HFFc6 (cell line): ENCODE data around the gene TSPAN15. TPM values are rescaled to one million over a fixed set of nuclear protein-coding genes. Genes with fewer than 3 reads are reported as not detected.
A peak's percentile ranks its signal among the peaks of the same experiment; 100 is the strongest.
"Not testable (repeated sequence)": the region's sequence is repeated elsewhere in the genome, so short reads cannot be mapped to it uniquely, and the experiment has no call there.

ENCODE experiments used
- DNase-seq: peaks from one replicate; pipeline ENCODE4 v3.0.0-alpha.2; 2018
- H3K27ac Mint-ChIP-seq: 2 replicates; pipeline ENCODE4 v1.8.0; 2020; ENCODE audit warnings: mild to moderate bottlenecking, mixed read lengths
- H3K27me3 Mint-ChIP-seq: 2 replicates; pipeline ENCODE4 v1.8.0; 2021; ENCODE audit warnings: mild to moderate bottlenecking, moderate library complexity, mixed read lengths; ENCODE audit not compliant: insufficient read depth
- H3K36me3 Mint-ChIP-seq: 2 replicates; pipeline ENCODE4 v1.8.0; 2021; ENCODE audit warnings: low read depth, mixed read lengths
- H3K4me1 Mint-ChIP-seq: 2 replicates; pipeline ENCODE4 v1.8.0; 2020; ENCODE audit warnings: low read depth, mixed read lengths
- H3K4me3 Mint-ChIP-seq: 2 replicates; pipeline ENCODE4 v1.8.0; 2020; ENCODE audit warnings: mild to moderate bottlenecking, moderate library complexity, mixed read lengths
- H3K9me3 Mint-ChIP-seq: 2 replicates; pipeline ENCODE4 v1.8.0; 2020; ENCODE audit warnings: mild to moderate bottlenecking, mixed read lengths
- total RNA-seq, 6 experiments: library from RNA; stranded (reverse); fragmentation: NEBNext Ultra II Directional; extraction: Animal tissue kit (Norgen Biotek cat#: 25700); gene quantifications; 2 replicates in 1 of 6; 3 replicates in 5 of 6; pipeline ENCODE4 v1.2.3, GENCODE V29; 2021
- TF ChIP-seq, protein P1 (sequence below): fragments of 200-600 bp; sonication (generic); IDR thresholded peaks from 2 replicates; pipeline ENCODE4 v1.5.0; 2021; ENCODE audit warnings: antibody characterized with exemption, mild to moderate bottlenecking

The TSPAN15 gene
- total RNA-seq, 6 experiments from 2014 or later: 1.8 to 4.0 (median 2.1) TPM

DNA sequence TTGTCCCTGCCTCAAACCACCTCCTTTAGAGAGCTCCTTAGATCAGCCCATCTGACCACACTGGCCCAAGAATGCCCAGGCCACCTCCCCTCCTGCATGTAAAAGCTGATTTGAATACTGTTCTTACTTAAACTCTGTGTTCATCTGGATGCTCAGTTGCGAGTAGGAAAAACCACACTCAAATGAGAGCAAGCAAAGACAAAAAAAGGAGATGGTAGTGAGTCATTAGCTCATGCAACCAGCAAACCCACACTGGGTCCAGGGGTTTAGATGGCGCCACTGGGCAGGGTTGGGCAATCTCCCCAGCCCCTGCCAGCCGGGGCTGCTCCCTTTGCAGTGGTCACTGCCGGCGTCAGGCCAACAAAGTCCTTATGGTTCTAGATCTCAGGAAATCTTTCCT lies 32.7 kb downstream of the TSPAN15 start:
- H3K9me3 Mint-ChIP-seq: peaks cover 14% of the 10 kb centered on the region
- peaks cover 42% of the 10 kb centered on the region for H3K4me1 Mint-ChIP-seq
- DNase-seq: no peak
- no peak overlapping the region; the same call in 1 of the 2 replicates for H3K27ac Mint-ChIP-seq
- no peak overlapping the region for H3K4me3 Mint-ChIP-seq
- H3K36me3 Mint-ChIP-seq: peaks cover 13% of the 10 kb centered on the region
- H3K27me3 Mint-ChIP-seq: peaks cover 4% of the 10 kb centered on the region; the same call in 1 of the 2 replicates
- TF ChIP-seq, protein P1, sequence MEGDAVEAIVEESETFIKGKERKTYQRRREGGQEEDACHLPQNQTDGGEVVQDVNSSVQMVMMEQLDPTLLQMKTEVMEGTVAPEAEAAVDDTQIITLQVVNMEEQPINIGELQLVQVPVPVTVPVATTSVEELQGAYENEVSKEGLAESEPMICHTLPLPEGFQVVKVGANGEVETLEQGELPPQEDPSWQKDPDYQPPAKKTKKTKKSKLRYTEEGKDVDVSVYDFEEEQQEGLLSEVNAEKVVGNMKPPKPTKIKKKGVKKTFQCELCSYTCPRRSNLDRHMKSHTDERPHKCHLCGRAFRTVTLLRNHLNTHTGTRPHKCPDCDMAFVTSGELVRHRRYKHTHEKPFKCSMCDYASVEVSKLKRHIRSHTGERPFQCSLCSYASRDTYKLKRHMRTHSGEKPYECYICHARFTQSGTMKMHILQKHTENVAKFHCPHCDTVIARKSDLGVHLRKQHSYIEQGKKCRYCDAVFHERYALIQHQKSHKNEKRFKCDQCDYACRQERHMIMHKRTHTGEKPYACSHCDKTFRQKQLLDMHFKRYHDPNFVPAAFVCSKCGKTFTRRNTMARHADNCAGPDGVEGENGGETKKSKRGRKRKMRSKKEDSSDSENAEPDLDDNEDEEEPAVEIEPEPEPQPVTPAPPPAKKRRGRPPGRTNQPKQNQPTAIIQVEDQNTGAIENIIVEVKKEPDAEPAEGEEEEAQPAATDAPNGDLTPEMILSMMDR: no peak

DNA sequence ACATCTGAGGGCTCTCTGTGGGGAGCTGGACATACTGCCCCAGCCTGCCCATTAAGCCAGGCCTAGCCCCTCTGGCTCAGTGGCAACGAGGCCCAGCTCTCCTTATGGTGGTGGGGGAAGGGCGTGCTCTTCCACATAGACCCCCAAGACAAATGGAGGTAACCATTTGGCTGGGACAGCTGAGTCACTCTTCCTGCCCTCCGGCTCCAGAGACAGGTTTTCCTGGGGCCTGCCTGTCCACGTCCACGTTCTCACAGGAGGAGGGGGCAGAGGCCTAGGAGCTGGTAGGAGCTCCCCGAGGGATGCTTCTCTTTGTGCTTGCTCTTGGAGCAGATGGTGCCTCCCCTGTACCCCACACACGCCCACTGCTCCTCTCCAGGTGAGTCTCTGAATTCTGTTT lies 33.5 kb downstream of the TSPAN15 start:
- peaks cover 13% of the 10 kb centered on the region for H3K36me3 Mint-ChIP-seq

DNA sequence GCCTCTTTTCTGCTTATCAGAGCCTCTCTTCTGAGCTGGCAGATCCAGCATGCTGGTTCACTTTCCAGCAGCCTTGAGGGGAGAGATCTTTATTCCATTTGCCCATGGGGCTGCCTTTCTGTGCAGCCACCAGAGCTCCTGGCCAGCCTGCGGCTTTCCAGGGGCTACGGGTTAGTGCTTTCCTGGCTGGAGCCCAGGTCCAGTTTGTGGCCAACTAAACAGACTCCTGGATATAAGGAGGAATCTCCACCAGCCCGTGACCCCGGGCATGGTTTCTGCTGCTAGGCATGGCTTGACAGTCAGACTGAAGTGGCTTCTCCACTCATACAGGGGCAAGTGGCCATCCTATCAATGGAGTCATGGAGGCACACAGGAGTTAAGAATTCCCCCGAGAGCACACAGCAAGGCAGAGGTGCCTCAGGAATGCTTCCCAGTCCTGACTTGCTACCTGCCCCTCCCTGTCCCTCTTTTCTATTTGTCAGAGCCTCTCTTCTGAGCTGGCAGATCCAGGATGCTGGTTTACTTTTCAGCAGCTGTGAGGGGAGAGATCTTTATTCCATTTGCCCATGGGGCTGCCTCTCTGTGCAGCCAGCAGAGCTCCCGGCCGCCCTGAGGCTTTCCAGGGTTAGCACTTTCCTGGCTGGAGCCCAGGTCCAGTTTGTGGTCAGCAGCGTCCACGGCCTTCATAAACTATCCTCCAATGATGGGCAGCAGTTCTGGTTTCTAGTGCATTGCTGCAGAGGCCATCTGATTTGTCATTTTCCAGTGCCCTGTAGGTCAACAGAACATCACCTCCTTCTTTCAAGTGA lies 35.9 kb downstream of the TSPAN15 start:
- no peak overlapping the region for H3K27ac Mint-ChIP-seq
- TF ChIP-seq, protein P1: no peak
- peaks cover 4% of the 10 kb centered on the region for H3K27me3 Mint-ChIP-seq
- H3K4me3 Mint-ChIP-seq: no peak overlapping the region
- H3K9me3 Mint-ChIP-seq: peaks cover 14% of the 10 kb centered on the region
- H3K4me1 Mint-ChIP-seq: peaks cover 28% of the 10 kb centered on the region
- H3K36me3 Mint-ChIP-seq: peaks cover 13% of the 10 kb centered on the region
- peak; percentile 52 for DNase-seq

More for the DNA sequence above, 33.5 kb downstream of the TSPAN15 start:
- no peak overlapping the region for H3K4me3 Mint-ChIP-seq
- TF ChIP-seq, protein P1: no peak
- peaks cover 14% of the 10 kb centered on the region for H3K9me3 Mint-ChIP-seq
- peaks cover 34% of the 10 kb centered on the region for H3K4me1 Mint-ChIP-seq
- no peak overlapping the region for H3K27ac Mint-ChIP-seq
- no peak for DNase-seq
- H3K27me3 Mint-ChIP-seq: peaks cover 4% of the 10 kb centered on the region; the same call in 1 of the 2 replicates

DNA sequence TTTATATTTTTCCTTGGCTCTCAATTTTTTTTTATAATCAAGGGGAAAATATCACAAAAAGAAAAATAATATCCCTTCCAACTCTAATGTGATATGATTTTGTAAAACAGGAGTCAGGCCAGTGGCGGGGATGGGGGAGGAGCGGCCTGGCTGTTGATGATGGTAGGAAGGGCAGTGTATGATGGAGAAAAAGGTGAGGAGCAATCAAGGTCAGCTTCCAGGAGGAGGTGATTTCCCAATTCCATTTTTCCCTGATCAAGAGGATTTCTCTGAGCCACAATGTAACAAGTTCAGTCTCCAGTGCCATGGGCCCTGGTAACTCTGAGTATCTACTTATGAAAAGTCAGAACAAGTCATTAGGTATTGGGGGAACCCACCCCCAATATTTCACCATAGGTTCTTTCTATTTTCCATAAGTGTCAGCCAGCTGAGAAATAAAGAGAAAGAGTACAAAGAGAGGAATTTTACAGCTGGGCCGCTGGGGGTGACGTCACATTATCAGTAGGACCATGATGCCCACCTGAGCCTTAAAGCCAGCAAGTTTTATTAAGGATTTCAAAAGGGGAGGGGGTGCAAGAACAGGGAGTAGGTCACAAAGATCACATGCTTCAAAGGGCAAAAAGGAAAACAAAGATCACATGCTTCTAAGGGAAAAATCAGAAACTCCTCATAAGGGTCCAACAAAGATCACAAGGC lies 37.0 kb downstream of the TSPAN15 start:
- Mint-ChIP-seq H3K36me3 (peaks cover 13% of the 10 kb centered on the region), H3K9me3 (peaks cover 14% of the 10 kb centered on the region), H3K4me1 (peaks cover 25% of the 10 kb centered on the region)
- not testable (repeated sequence) for H3K4me3 Mint-ChIP-seq, DNase-seq, H3K27me3 Mint-ChIP-seq, H3K27ac Mint-ChIP-seq

DNA sequence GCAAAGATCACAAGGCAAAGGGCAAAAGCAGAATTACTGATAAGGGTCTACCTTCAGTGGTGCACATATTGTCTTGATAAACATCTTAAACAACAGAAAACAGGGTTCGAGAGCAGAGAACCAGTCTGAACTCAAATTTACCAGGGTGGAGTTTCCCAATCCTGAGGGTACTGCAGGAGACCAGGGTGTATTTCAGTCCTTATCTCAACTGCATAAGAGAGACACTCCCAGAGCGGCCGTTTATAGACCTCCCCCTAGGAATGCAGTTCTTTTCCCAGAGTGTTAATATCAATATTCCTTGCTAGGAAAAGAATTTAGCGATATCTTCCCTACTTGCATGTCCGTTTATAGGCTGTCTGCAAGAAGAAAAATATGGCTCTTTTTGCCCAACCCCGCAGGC lies 37.6 kb downstream of the TSPAN15 start:
- H3K27me3 Mint-ChIP-seq, H3K27ac Mint-ChIP-seq, DNase-seq, H3K4me3 Mint-ChIP-seq: not testable (repeated sequence)
- Mint-ChIP-seq H3K9me3 (peaks cover 14% of the 10 kb centered on the region), H3K36me3 (peaks cover 13% of the 10 kb centered on the region), H3K4me1 (peaks cover 20% of the 10 kb centered on the region)

DNA sequence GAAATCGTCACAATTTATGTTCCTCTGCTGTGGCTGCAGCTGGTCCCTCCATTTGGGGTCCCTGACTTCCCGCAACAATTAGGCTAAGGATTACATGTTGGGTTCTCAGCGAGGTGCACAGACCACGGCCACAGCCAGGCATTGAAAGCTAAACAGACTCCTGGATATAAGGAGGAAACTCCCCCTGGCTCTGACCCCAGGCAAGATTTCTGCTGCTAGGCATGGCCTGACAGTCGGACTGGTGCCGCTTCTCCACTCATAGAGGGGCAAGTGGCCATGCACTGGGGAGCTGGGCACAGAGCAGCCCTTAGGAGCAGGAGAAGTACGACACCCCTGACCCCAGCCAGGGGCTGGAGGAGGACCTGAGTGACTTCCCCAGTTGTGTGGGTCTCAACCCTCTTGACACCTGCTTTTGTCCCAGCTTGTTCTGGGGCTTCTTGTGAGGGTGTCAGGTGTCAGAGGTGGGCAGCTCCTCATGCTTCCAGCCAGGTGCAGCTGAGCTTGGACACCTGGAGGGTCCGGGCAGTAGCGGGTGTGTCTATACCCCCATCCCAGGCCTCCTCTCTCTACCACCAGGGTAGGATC lies 38.3 kb downstream of the TSPAN15 start:
- H3K4me3 Mint-ChIP-seq: no peak overlapping the region
- peaks cover 13% of the 10 kb centered on the region for H3K36me3 Mint-ChIP-seq
- no peak for DNase-seq
- TF ChIP-seq, protein P1: no peak
- peaks cover 14% of the 10 kb centered on the region for H3K9me3 Mint-ChIP-seq
- H3K27ac Mint-ChIP-seq: no peak overlapping the region
- peaks cover 7% of the 10 kb centered on the region for H3K27me3 Mint-ChIP-seq
- H3K4me1 Mint-ChIP-seq: peaks cover 16% of the 10 kb centered on the region
